Endothelial cell of umbilical vein (primary cell): Measurements from ENCODE around the gene CCDC81. TPM values are rescaled to one million over a fixed set of nuclear protein-coding genes. Genes with fewer than 3 reads are reported as not detected.
"Not testable (repeated sequence)": the region's sequence is repeated elsewhere in the genome, so short reads cannot be mapped to it uniquely, and the experiment has no call there.

Experiments used
- BruUV-seq: library from RNA; stranded (reverse); fragments of 400-500 nt; replicated peaks from 2 replicates; lab custom pipeline; 2021; lab: Mats Ljungman, UMichigan
- CTCF ChIA-PET: fragments of 300-600, 350-600 bp; sonication (Branson Sonifier 250); formaldehyde crosslinking; loops from one replicate; lab custom pipeline; 2021; ENCODE audit warnings: antibody characterized with exemption, inconsistent platforms; lab: Charles Lee
- POLR2A ChIA-PET: fragments of 300-600, 350-600 bp; sonication (Branson Sonifier 250); formaldehyde crosslinking; loops from one replicate; lab custom pipeline; 2021; ENCODE audit warnings: antibody characterized with exemption, inconsistent platforms; lab: Charles Lee
- DNase-seq: peaks from one replicate; pipeline ENCODE4 v3.0.0-alpha.2; 2011; ENCODE audit warnings: low read depth, low spot score
- FAIRE-seq: peaks from 2 replicates; lab custom pipeline; 2011; peaks lifted over from hg19 to GRCh38; lab: Jason Lieb, UNC
- H2AFZ ChIP-seq: 2 replicates; pipeline ENCODE4 v1.6.0; 2012; ENCODE audit warnings: low read depth, low read length, control low read depth, inconsistent platforms
- H3K27ac ChIP-seq: 2 replicates; pipeline ENCODE4 v1.5.1; 2011; ENCODE audit warnings: low read depth, mild to moderate bottlenecking, control low read depth, low read length, moderate library complexity; ENCODE audit not compliant: insufficient read depth
- H3K27me3 ChIP-seq, 2 experiments: 2 replicates each; pipeline versions ENCODE4 v1.6.0 to v1.6.1; 2011; ENCODE audit warnings: low read length in 2 of 2, mixed read lengths in 1 of 2; ENCODE audit not compliant: control insufficient read depth in 2 of 2, insufficient read depth in 2 of 2
- H3K36me3 ChIP-seq, 2 experiments: 2 replicates in 1 of 2; 3 replicates in 1 of 2; pipeline ENCODE4 v1.5.1; 2011; ENCODE audit warnings: low read length in 2 of 2, mild to moderate bottlenecking in 1 of 2, moderate library complexity in 1 of 2; ENCODE audit not compliant: control insufficient read depth in 2 of 2, insufficient read depth in 2 of 2; ENCODE audit errors: extremely low read depth in 1 of 2
- H3K4me1 ChIP-seq: 3 replicates; pipeline ENCODE4 v1.5.1; 2011; ENCODE audit warnings: mild to moderate bottlenecking, low read length; ENCODE audit not compliant: control insufficient read depth, insufficient read depth; ENCODE audit errors: extremely low read depth
- H3K4me2 ChIP-seq: 2 replicates; pipeline ENCODE4 v1.6.1; 2011; ENCODE audit warnings: low read length, control low read depth, mixed read lengths; ENCODE audit not compliant: insufficient read depth
- H3K4me3 ChIP-seq, 3 experiments: fragments of 200-600 bp in 1 of 3; sonication (generic), shearing (Covaris generic) in 1 of 3; replicated peaks in 1 of 3; 2 replicates each; pipeline ENCODE4 v1.5.1; 2011 to 2016; ENCODE audit warnings: control low read depth in 3 of 3, low read length in 3 of 3, mild to moderate bottlenecking in 2 of 3, inconsistent platforms in 1 of 3, low read depth in 1 of 3, moderate library complexity in 1 of 3; ENCODE audit not compliant: insufficient read depth in 1 of 3
- H3K79me2 ChIP-seq: 2 replicates; pipeline ENCODE4 v1.6.0; 2012; ENCODE audit warnings: low read length, inconsistent platforms; ENCODE audit not compliant: control insufficient read depth, insufficient read depth
- H3K9ac ChIP-seq: replicated peaks from 2 replicates; pipeline ENCODE3; 2011; ENCODE audit warnings: low read length, control low read depth; ENCODE audit not compliant: insufficient read depth; ENCODE audit errors: extremely low read depth
- H3K9me1 ChIP-seq: replicated peaks from 3 replicates; pipeline ENCODE4 v1.6.0; 2011; ENCODE audit warnings: mild to moderate bottlenecking, low read length; ENCODE audit not compliant: control insufficient read depth, insufficient read depth; ENCODE audit errors: extremely low read depth
- H3K9me3 ChIP-seq: replicated peaks from 2 replicates; pipeline ENCODE4 v1.5.1; 2012; ENCODE audit warnings: low read length, inconsistent platforms; ENCODE audit not compliant: control insufficient read depth, insufficient read depth
- H4K20me1 ChIP-seq: replicated peaks from 2 replicates; pipeline ENCODE3; 2011; ENCODE audit warnings: mild to moderate bottlenecking, low read length; ENCODE audit not compliant: control insufficient read depth, insufficient read depth; ENCODE audit errors: extremely low read depth
- EZH2 ChIP-seq: IDR thresholded peaks from 2 replicates; pipeline ENCODE4 v1.6.1; 2012; ENCODE audit warnings: borderline replicate concordance, low read depth, mild to moderate bottlenecking, moderate library complexity, low read length, inconsistent platforms; ENCODE audit not compliant: severe bottlenecking
- FOS ChIP-seq: IDR thresholded peaks from 2 replicates; pipeline ENCODE4 v1.6.1; 2011; ENCODE audit warnings: mild to moderate bottlenecking, low read length, moderate library complexity, borderline replicate concordance; ENCODE audit not compliant: insufficient read depth
- GATA2 ChIP-seq: IDR thresholded peaks from 2 replicates; pipeline ENCODE4 v1.7.0; 2011; ENCODE audit warnings: low read depth, mild to moderate bottlenecking, moderate library complexity, mixed read lengths, low read length; ENCODE audit not compliant: insufficient read length, insufficient read depth
- JUN ChIP-seq: IDR thresholded peaks from 2 replicates; pipeline ENCODE4 v1.6.1; 2011; ENCODE audit warnings: borderline replicate concordance, low read depth; ENCODE audit not compliant: insufficient read length, insufficient read depth
- MAX ChIP-seq: IDR thresholded peaks from 2 replicates; pipeline ENCODE4 v1.6.1; 2011; ENCODE audit not compliant: insufficient read depth, insufficient read length
- MYC ChIP-seq: IDR thresholded peaks from one replicate; pipeline ENCODE4 v1.6.1; 2011; ENCODE audit warnings: mild to moderate bottlenecking, low read depth, low read length
- POLR2A ChIP-seq: IDR thresholded peaks from 2 replicates; pipeline ENCODE4 v1.6.1; 2012; ENCODE audit warnings: low read depth, mild to moderate bottlenecking, control low read depth, low read length
- POLR2AphosphoS5 ChIP-seq: IDR thresholded peaks from 2 replicates; pipeline ENCODE4 v1.6.1; 2012; ENCODE audit warnings: low read depth, mild to moderate bottlenecking, control low read depth, low read length, moderate library complexity; ENCODE audit not compliant: insufficient read depth
- dilution Hi-C: fragments of 300-500 bp; cut with MboI; formaldehyde crosslinking; loops from one replicate; pipeline ENCODE4 v1.15.0; 2019; ENCODE audit warnings: low sequenced_read_pairs; ENCODE audit not compliant: extremely low pct_ligation_motif_present
- intact Hi-C: fragments of 100-400 bp; cut with micrococcal nuclease; formaldehyde crosslinking; loops from one replicate; pipeline ENCODE4 v1.10.0; 2022
- polyA plus RNA-seq, 4 experiments: library from polyadenylated mRNA; depleted of rRNA in 3 of 4; stranded (reverse) in 3 of 4; unstranded in 1 of 4; fragments of >200 nt; gene quantifications; 2 replicates each; pipeline versions ENCODE4 v1.2.1 to v1.2.3, GENCODE V29; 2011 to 2012; ENCODE audit warnings: missing spikeins in 1 of 4
- total RNA-seq: library from RNA; stranded (reverse); gene quantifications from 2 replicates; pipeline ENCODE4 v1.2.3, GENCODE V29; 2021

Gene CCDC81
- total and polyA plus RNA-seq, 2 donors (not counting 3 experiments of a cell fraction or from before 2014, with no cell fraction given), result 0.57 to 1.1 TPM

GRCh38 chr11:86431258-86431657 lies 56.6 kb downstream of the CCDC81 start:
- Histone ChIP-seq H3K27me3 (no peaks in the 10 kb centered on the region), H3K9me3 (no peaks in the 10 kb centered on the region), H3K36me3 (no peaks in the 10 kb centered on the region), H3K4me3 (no peak overlapping the region), H3K27ac (no peak overlapping the region), H3K9me1 (no peaks in the 10 kb centered on the region), H3K4me1 (no peaks in the 10 kb centered on the region), H3K4me2 (no peak overlapping the region), H4K20me1 (no peaks in the 10 kb centered on the region), H2AFZ (no peak overlapping the region), H3K9ac (no peak overlapping the region), H3K79me2 (no peaks in the 10 kb centered on the region)
- TF ChIP-seq FOS, result no peak
- no peak for TF ChIP-seq GATA2
- no peak for TF ChIP-seq MAX
- TF ChIP-seq JUN, result no peak
- no peak for TF ChIP-seq POLR2AphosphoS5
- TF ChIP-seq EZH2, result no peak
- no peak for TF ChIP-seq MYC
- no peak for TF ChIP-seq POLR2A
- ChIA-PET POLR2A (no interaction called here), CTCF (interaction anchor here (1.4 kb wide), 1 partner anchor 70 kb away, joined by 3 read pairs; no protein-coding TSS in a partner anchor)
- intact Hi-C loops, result no loop called here
- BruUV-seq, result no TSS peak
- DNase-seq, result no peak
- FAIRE-seq, result no peak
- dilution Hi-C loops, result no loop called here

- H2AFZ ChIP-seq, H4K20me1 ChIP-seq, FAIRE-seq, H3K4me3 ChIP-seq, H3K4me2 ChIP-seq, H3K9me3 ChIP-seq, H3K4me1 ChIP-seq, DNase-seq, intact Hi-C loops, H3K36me3 ChIP-seq, H3K79me2 ChIP-seq, H3K9ac ChIP-seq, dilution Hi-C loops, H3K27ac ChIP-seq, BruUV-seq, H3K27me3 ChIP-seq, POLR2A ChIA-PET, H3K9me1 ChIP-seq: not testable (repeated sequence)
- CTCF ChIA-PET, result interaction anchor here (2.8 kb wide), 1 partner anchor 73 kb away, joined by 10 read pairs; no protein-coding TSS in a partner anchor
Observed at GRCh38 chr11:86433361-86434095, 58.8 kb downstream of the CCDC81 start.
